ENCODE results near the gene PTPRM.

- TF ChIP-seq POLR2A (IDR thresholded peaks at IDR 0.05; ENCODE audit: extremely low read depth, insufficient read length), result no peak
- no peak for TF ChIP-seq CTCF (IDR thresholded peaks at IDR 0.05; ENCODE audit: low read depth, low read length)
- TF ChIP-seq MAX (IDR thresholded peaks at IDR 0.05; ENCODE audit: low read depth, low read length), result no peak
Measured at GRCh38 chr18:8133032-8133431, 565.9 kb downstream of the PTPRM start.
